ENCODE measurements around the gene OXTR.

DNA sequence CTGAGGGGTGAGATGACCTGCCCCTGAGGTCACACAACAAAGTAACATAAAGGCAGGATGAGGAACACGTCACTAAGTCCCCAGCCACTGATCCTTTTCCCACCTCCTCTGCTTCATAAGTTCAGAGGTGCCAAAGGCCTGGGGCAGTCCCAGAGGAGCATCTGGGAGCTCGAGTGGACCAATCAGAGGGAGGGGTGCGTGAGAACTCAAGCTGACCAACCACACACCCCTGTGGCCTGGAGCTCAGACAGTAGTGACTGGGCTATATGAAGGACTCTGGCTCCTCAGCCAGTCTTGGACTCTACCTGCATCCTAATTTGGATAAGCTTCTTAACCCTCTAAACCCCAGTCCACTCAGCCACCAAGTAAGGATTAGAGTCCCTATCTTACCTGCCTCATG lies 63.8 kb downstream of the OXTR start:
- TF ChIP-seq, protein P1, sequence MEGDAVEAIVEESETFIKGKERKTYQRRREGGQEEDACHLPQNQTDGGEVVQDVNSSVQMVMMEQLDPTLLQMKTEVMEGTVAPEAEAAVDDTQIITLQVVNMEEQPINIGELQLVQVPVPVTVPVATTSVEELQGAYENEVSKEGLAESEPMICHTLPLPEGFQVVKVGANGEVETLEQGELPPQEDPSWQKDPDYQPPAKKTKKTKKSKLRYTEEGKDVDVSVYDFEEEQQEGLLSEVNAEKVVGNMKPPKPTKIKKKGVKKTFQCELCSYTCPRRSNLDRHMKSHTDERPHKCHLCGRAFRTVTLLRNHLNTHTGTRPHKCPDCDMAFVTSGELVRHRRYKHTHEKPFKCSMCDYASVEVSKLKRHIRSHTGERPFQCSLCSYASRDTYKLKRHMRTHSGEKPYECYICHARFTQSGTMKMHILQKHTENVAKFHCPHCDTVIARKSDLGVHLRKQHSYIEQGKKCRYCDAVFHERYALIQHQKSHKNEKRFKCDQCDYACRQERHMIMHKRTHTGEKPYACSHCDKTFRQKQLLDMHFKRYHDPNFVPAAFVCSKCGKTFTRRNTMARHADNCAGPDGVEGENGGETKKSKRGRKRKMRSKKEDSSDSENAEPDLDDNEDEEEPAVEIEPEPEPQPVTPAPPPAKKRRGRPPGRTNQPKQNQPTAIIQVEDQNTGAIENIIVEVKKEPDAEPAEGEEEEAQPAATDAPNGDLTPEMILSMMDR (IDR thresholded peaks at IDR 0.05), result no peak
- no peak for TF ChIP-seq GABPB1 (CRISPR knock-in tag; IDR thresholded peaks at IDR 0.05)
